ENCODE results near the gene TPH2.

DNA sequence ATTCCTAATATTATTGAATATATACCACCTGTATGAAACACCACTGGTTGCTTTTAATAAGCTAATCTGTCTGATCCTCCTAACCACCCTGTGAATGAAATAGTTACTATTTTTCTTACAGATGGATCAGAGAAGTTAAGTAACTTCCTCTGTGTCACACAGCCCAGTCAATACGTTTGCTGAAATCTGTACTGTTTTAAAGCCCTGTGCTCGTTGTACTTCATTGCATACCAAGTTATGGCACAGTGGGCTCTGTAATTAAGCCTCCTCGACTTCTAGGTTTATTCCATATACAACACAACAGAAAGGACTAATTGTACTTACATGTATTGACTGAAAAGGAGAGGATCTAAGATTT is 137.9 kb downstream of the TPH2 start:
- TF ChIP-seq EZH2 (IDR thresholded peaks at IDR 0.05; ENCODE audit: borderline replicate concordance, low read depth, low read length, severe bottlenecking) = no peak
- TF ChIP-seq, protein P1, sequence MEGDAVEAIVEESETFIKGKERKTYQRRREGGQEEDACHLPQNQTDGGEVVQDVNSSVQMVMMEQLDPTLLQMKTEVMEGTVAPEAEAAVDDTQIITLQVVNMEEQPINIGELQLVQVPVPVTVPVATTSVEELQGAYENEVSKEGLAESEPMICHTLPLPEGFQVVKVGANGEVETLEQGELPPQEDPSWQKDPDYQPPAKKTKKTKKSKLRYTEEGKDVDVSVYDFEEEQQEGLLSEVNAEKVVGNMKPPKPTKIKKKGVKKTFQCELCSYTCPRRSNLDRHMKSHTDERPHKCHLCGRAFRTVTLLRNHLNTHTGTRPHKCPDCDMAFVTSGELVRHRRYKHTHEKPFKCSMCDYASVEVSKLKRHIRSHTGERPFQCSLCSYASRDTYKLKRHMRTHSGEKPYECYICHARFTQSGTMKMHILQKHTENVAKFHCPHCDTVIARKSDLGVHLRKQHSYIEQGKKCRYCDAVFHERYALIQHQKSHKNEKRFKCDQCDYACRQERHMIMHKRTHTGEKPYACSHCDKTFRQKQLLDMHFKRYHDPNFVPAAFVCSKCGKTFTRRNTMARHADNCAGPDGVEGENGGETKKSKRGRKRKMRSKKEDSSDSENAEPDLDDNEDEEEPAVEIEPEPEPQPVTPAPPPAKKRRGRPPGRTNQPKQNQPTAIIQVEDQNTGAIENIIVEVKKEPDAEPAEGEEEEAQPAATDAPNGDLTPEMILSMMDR (IDR thresholded peaks at IDR 0.05; ENCODE audit: borderline replicate concordance, extremely low read depth, low read length, poor library complexity, severe bottlenecking) = no peak

Data from DND-41 (cell line).